Suppressor macrophage treated with lipopolysaccharide for 1 hour (primary cell): ENCODE data around the gene CAPZB.

ENCODE experiments used
- DNase-seq, 3 donors: peaks; one replicate each; pipeline ENCODE4 v3.0.0-alpha.2; 2020 to 2022

Gene CAPZB

GRCh38 chr1:19467199-19468187, 17.8 kb downstream of the CAPZB start:
- no peak for DNase-seq

GRCh38 chr1:19466112-19466561, 19.2 kb downstream of the CAPZB start:
- DNase-seq = no peak

GRCh38 chr1:19465650-19466049, 19.7 kb downstream of the CAPZB start:
- DNase-seq = no peak

DNA sequence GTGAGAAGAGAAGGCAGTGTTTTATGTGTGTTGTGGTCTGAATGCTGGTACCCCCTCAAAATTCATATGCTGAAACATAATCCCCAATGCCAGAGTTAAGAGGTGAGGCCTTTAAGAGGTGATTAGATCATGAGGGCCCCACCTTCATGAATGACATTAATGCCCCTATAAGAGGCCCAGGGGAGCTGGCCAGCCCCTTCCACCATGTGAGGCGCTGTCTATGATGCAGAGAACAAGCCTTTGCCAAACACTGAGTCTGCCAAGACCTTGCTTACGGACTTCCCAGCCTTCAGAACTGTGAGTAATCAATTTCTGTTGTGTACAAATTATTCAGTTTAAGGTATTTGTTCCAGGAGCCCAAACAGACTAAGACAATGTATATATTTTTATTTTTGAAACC, 20.2 kb downstream of the CAPZB start:
- peak in 1 of 3 donors; percentile 52 for DNase-seq

- DNase-seq = peak in 2 of 3 donors; percentile 48 to 68
These were observed 20.6 kb downstream of the CAPZB start for GRCh38 chr1:19464696-19465095.

DNA sequence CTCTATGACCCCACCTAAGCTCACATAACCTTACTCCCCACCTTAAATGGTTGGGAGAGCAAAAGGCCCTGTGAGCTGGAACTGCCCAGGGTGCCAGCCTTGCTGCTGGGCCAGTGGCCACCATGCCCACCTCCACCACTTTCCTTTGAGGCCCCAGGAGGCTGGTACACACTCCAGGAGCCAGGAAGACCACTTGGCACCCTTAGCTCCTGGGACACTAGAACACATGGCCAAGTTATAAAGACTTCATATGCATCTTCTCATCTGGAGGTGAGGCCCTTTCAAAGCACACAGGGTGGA, 21.9 kb downstream of the CAPZB start:
- DNase-seq = no peak

GRCh38 chr1:19462781-19463503, 22.4 kb downstream of the CAPZB start:
- no peak for DNase-seq

DNA sequence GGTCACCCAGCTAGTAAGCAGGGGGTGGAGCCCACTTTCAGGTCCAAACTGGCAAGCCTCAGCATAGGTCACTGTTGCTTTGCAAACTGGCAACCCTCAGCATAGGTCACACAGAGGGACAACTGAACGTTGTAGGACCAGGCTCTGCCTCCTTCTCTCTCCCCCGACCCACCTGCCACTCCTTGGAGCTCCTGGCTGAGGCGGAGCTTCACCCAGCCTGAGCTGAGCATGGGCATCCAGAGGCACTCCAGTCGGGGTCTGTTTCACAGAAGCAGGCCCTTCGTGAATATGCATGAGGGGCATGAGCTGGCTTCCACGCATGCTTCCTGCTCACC, 24.2 kb downstream of the CAPZB start:
- no peak for DNase-seq

- DNase-seq = peak; percentile 48 to 51 (median 50)
These were observed 24.7 kb downstream of the CAPZB start for GRCh38 chr1:19460535-19461219.

DNA sequence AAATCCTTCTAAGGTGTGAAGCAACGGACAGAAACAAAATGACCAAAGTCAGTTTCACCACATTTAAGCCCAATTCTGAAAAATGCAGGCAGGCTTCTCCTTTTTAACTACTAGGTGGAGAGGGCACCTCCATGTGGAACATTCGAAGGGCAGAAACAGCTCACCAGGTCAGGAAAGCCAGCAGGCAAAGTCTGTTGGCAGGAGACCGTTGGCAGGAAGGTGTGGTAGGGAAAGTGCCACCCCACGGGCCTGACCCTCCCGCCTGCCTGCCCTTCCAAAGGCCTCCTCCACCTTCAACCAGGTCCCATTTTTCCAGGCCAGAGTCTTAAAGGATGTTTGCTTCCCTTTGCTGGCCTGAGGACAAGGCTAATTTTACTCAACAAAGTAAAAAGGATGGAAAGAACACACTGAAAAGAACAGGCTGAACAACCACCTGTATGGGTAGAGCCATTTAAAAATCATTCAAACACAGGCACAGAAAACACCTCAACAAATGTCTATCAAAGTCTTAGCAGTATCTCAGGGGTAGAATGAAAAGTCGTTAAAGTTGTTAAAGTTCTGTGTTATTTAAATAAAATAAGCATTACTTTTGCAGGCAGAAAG, 26.4 kb downstream of the CAPZB start:
- no peak for DNase-seq

GRCh38 chr1:19457607-19458006, 27.7 kb downstream of the CAPZB start:
- peak; percentile 78 to 95 (median 86) for DNase-seq

- no peak for DNase-seq
These were observed 28.3 kb downstream of the CAPZB start for GRCh38 chr1:19456968-19457441.

DNA sequence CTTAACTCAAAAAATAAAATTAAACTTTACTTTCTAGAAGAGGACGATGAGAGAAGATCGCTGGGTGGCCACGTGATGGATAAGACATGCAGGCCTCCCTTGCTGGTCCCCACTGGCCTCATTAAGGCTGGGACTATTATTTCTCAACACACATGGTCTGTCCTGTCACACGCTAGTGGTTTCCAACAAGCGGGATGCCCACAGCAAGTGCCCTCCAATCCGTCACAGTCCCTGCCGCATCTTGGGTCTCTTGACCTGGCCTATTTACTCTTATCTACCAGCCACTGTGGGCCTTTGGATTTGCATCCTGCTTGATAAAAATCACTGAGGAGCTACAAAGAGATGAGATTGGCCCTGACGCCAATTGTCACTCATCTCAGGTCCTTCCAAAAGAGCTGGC, 30.0 kb downstream of the CAPZB start:
- no peak for DNase-seq

DNA sequence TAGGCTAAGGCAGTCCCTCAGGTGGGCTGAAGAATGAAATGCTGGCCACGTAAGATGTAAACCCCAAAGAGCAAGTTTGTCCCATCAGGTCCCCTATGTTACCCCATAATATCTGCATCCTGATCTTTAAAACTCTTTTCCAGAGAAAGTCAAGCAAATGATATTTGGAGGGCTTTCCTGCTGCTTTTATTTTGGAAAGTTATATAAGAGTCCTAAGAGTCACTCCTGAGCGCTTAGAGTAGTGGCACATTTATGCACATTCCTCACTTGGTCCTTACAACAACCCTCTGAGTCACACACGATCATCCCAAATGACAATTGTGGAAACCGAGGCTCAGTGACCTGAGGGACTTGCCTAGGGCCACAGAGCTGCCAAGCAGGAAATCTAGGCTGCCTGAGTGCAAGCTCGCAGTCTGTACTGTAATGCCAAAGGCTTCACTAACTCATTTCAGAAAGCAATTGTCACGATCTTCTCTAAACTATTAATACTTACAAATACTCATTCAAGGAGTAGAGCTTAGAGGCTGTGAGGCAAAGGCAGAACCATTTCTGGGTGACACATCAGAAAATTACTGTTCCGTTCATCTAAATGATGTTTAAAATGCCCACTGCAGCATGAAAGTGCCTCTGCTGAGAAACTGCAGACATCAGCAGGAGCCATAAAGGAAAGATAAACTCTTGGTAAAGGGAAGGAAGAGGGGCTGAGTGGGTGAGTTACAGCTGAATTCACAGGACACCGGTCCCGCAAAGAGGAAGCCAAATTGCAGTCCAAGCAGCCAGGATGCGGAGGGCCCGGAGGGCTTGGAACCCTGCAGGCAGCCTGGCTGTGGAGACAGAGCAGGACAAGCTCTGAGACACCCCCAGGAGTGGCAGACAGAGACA, 30.8 kb downstream of the CAPZB start:
- DNase-seq = peak; percentile 71 to 83 (median 72)

DNA sequence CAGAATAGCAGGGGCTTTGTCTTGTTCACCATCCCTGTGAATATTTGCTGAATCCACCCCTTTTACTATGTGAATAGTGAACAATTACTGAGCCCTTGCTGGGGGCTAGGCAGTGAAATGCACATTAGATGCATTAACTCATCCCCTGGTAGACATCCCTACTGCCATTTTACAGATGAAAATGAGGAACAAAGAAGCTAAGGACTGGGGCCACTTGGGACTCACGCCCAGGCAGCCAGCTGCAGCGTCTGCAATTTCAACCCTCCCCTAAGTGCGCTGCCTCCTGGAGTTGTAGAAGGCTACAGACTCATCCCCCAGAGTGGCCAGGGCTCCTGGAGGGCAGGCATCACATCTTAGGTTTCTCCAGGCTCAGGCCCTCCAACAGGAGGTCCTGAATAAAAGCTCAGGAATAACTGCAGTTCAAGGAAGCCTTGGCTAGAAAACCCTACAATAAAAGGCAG, 31.6 kb downstream of the CAPZB start:
- peak in 2 of 3 donors; percentile 49 to 52 for DNase-seq

GRCh38 chr1:19452221-19452663, 33.1 kb downstream of the CAPZB start:
- peak; percentile 62 to 72 (median 63) for DNase-seq

- peak; percentile 88 to 94 (median 90) for DNase-seq
These were observed 34.4 kb downstream of the CAPZB start for GRCh38 chr1:19450811-19451515.

- DNase-seq = no peak
These were observed 35.7 kb downstream of the CAPZB start for GRCh38 chr1:19449454-19450228.

GRCh38 chr1:19448491-19449439, 36.6 kb downstream of the CAPZB start:
- DNase-seq = peak; percentile 86 to 96 (median 91)
